OCI-LY1 (cell line): Measurements from ENCODE around the gene SPATA32.

ENCODE experiments used
- CTCF ChIP-seq: fragments of 200-600 bp; sonication (generic), shearing (Covaris generic); IDR thresholded peaks from 2 replicates; pipeline ENCODE4 v1.5.1; 2017; ENCODE audit warnings: mild to moderate bottlenecking, antibody characterized with exemption, low read length, moderate library complexity, mixed read lengths
- EZH2 ChIP-seq: fragments of 200-600 bp; sonication (generic), shearing (Covaris generic); IDR thresholded peaks from 2 replicates; pipeline ENCODE4 v1.8.0; 2017; ENCODE audit warnings: borderline replicate concordance, mixed run types, mild to moderate bottlenecking, antibody characterized with exemption, low read length, moderate library complexity, mixed read lengths

- TF ChIP-seq EZH2 (no peak), CTCF (no peak)
These were observed 37.5 kb upstream of the SPATA32 start for GRCh38 chr17:45299361-45299760.
